HG03025 (cell line): ENCODE results near the gene S100B.
"Not testable (repeated sequence)": the region's sequence is repeated elsewhere in the genome, so short reads cannot be mapped to it uniquely, and the experiment has no call there.

Experiments used
- ATAC-seq: cut with Tn5 transposase; IDR thresholded peaks from one replicate; pipeline ENCODE4 v1.9.1; 2021; ENCODE audit warnings: mild to moderate bottlenecking, moderate library complexity; ENCODE audit not compliant: unreplicated experiment, low FRiP score

S100B gene

DNA sequence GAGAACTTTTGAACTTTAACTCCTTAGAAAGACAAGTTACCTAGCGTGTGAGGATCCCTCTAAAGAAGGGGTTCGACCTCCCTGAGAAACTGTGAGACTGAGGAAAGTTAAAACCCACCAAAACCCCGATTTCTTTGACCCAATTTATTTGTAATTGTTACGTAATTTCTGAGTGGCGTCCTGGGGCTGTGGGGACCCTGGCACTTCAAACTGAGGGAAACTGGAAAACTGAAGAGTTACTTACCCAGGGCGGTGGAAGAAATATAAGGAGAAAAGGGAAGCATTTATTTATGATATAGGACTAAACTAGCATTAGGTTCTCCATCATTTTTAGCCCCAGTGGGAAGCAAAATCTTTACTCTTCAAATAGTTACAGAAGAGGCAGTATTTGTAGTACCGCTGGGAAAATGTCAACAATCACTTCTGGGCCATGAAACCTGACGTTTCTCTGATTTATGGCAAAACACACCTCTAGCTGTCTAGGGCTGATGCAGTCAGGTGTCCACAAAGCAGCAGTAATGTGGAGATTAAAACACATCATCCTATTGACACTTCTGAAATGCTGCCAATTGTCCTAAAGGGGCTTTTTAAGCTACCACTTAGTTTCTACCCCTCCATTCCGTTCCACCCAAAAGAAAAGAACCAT, 430 bp downstream of the S100B start:
- ATAC-seq = no peak

DNA sequence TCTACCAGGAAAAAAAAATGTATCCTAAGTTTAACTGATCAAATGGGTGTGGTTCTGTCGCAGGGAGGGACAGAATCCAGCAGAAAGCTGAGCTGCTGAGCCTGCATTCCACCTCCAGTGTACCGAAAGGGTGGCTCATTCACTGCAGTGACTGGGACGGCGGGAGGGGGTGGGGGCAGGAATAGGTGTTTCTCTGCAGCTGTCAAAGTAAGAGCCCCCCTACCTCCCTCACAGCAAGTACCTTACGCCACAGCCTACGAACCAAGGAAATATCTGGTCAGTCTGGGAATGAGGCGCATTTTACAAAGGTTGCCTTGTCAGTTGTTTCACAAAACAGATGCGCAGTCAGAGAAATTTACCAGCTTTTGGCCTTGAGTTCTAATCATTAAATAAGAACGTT, 1.7 kb downstream of the S100B start:
- no peak for ATAC-seq

DNA sequence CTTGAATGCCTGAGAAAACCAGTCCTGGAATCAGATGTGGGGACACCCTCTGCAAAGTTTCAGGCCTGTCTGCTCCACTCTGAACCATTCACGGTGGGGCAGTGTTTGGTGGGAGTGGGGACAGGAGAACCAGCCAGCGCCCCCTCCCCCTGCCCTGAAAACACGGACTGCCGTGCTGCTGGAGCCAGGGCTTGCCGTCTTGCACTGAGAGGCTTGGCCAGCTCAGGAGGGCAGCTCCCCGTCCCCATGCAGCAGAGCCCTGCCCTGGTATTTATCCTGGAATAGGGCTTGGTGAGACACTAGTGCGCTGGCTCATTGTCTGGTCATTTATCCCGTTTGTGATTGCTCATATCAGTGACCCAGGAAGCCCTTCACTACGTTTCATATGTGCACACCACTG, 3.9 kb downstream of the S100B start:
- no peak for ATAC-seq

DNA sequence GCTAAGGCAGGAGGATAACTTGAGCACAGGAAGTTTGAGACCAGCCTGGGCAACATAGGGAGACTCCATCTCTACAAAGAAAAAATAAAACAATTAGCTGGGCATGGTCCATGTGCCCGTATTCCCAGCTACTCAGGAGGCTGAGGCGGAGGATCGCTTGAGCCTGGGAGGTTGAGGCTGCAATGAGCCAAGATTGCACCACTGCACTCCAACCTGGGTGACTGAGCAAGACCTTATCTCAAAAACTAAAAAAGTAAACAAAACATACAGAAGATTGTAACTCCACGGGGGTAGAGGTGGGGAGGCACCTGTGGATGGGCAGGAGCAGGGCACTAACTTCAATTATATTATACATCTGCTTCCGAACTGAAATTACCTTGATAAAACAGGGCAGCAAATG, 4.6 kb downstream of the S100B start:
- no peak for ATAC-seq

DNA sequence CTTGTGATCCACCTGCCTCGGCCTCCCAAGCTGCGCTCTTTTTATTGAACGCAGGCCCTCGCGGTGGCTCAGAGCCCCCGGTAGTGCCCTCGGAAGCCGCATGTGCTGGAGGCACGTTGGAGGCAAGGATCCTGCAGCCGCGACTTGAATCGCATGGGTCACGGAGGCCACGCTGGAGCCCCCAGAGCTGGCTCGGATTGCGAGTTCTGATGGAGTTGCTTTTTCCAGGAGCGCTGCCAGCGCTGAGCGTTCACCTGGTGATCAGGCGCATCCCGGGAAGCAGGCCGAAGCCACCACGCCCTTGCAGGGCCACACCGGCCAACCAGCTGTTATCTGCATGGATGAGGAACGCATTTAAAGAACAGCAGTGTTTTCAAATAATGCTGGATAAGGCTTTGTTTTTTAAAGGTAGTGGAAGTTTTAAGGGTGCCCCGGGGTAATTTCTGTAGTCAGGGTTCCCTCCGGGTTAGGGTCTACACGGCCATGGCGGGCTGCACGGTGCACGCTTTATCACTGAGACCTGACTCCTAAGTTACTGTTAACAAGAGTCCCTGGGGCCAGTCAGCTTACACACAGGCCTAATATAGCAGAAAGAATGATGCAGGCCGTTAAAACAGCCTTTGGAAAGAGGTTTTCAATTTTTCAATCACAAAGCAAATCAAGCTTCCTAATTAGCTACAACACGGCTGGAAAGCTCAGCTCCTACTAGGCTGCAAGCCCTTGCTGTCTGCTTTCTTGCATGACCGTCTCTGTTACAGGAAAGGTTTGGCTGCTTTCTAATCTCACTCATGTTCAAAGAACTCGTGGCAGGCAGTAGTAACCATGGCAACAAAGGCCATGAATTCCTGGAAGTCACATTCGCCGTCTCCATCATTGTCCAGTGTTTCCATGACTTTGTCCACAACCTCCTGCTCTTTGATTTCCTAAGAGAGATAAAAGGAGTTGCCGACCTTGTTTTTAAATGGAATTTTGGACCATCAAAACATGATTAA, 6.0 kb downstream of the S100B start:
- no peak for ATAC-seq

DNA sequence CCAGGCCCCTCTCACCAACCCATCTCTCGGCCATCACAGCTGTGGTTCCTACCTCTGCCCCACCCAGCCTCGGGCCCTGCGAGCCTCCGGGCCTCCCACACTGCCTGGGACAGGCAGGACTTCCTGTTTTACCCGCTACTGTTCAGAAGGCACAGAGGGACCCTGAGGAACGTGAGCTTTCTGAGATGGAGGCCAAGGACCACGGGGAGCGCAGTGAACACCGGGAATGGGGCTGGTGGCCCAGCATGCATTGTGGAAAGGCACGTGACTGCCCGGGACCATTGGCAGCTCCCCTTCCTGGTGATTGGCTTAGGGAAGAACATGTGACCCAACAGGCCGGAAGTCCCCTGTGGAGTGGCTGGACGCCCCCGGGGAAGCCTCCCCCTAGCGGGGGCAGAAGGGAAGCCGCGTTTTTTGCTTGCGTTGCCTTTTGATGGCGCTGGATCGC, 7.0 kb downstream of the S100B start:
- no peak for ATAC-seq

DNA sequence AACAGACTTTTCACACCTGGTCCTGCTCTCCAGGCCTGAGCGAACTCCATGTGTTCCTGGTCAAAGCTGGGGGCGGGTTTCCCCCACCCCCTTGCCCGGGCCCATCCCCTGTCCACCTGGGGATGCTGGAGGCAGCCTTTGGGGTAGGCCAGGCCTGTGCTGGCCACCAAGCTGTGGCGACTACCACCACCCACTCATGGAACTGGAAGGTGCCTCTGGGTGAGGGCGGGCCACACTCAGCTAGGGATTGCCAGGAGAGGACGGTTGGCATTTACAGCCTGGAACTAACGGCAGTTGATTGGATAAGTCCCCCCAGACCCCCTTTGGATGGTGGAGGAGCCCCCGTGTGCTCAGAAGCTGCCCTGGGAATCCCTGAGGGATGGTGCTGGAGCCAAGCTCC, 7.9 kb downstream of the S100B start:
- no peak for ATAC-seq

DNA sequence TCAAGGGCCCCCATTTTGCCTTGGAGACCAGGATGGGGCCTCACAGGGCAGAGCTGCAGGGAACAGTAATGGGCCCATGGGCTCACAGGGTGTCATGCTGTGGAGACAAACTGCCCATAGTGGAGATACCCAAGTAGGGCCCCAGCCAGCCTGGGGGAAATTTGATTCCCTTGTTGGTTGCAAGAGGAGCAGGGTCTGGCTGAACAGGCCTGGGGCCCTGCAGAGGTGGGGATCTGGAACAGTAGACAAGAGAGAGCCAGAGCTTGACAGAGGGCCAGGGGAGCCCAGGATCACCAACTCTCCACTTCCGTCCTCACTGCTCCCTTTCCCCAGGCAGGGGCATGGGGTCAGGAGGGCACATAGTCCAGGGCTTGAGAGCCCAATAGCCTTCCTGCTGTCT, 8.7 kb downstream of the S100B start:
- ATAC-seq = no peak

DNA sequence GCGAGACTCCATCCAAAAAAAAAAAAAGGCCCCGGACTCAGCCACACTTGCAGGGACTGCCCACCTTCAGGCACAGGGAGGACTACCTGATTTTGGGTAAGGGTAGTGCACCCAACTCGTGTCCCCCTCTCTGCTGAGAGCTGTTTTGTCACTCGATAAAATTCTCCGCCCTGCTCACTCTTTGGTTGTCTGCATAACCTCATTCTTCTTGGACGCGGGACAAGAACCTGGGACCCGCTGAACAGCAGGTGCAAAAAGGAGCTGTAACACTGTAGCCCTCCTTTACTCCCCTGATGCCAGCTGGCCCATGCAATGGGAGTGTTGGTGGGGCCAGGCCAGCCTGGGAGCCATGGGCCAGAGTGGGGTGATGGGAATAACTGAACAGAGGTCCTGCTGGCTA, 10.6 kb downstream of the S100B start:
- ATAC-seq = no peak

DNA sequence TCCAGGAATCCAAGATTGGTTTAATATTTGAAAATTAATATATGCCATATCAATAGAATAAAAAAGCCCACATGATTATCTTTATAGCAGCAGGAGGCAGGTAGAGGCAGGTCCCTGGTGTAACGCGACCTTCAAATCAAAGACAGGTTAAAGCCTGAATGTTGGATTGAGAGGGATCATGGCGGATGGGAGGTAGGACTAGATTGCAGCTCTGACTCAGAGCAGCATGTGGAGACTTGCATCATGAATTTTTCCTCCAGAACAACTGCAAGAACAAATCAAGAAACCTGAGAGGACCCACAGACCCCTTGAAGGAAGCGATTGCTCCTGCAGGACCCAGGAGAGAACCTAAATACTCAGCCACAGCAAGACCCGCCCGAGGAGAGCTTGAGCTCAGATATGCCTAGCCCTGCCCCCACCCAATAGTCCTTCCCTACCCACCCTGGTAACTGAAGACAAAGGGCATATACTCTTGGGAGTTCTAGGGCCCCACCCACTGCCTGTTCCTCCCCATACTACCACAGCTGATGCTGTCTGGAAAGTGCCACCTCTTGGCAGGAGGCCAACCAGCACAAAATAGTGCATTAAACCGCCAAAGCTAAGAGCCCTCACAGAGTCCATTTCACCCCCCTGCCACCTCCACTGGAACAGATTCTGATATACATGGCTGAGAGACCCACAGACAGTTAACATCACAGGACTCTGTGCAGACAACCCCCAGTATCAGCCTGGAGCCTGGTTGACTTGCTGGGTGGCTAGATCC, 19.5 kb downstream of the S100B start:
- ATAC-seq = no peak

DNA sequence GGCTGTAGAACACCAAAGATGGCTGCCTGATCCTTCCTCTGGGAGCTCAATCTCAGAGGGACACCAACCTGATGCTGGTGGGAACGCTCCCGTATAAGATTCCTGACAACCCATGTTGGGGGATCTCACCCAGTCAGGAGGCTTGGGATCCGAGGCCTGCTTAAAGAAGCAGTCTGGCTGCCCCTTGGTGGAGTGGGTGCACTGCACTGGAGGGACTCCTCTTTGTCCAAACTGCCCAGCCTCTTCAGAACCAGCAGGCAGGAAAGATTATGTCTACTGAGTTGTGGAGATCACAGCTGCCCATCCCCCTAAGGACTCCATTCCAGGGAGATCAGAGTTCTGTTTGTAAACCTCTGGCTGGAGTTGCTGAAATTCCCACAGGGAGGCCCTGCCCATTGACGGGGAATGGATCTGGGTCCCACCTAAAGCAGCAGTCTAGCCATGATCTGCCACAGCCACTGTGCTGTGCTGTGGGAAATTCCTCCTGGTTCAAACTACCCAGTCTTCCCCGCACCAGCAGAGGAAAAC, 23.0 kb downstream of the S100B start:
- ATAC-seq = no peak

DNA sequence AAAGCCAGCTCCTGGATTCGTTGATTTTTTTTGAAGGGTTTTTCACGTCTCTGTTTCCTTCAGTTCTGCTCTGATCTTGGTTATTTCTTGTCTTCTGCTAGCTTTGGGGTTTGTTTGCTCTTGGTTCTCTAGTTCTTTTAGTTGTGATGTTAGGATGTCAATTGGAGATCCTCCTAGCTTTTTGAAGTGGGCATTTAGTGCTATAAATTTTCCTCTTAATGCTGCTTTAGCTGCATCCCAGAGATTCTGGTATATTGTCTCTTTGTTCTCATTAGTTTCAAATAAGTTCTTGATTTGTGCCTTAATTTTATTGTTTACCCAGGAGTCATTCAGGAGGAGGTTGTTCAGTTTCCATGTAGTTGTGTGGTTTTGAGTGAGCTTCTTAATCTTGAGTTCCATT, 25.5 kb downstream of the S100B start:
- not testable (repeated sequence) for ATAC-seq

DNA sequence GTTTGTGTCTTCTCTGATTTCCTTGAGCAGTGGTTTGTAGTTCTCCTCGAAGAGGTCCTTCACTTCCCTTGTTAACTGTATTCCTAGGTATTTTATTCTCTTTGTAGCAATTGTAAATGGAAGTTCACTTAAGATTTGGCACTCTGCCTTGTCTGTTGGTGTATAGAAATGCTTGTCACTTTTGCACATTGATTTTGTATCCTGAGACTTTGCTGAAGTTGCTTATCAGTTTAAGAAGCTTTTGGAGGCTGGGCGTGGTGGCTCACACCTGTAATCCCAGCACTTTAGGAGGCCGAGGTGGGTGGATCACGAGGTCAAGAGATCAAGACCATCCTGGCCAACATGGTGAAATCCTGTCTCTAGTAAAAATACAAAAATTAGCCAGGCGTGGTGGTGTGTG, 27.1 kb downstream of the S100B start:
- ATAC-seq = not testable (repeated sequence)

DNA sequence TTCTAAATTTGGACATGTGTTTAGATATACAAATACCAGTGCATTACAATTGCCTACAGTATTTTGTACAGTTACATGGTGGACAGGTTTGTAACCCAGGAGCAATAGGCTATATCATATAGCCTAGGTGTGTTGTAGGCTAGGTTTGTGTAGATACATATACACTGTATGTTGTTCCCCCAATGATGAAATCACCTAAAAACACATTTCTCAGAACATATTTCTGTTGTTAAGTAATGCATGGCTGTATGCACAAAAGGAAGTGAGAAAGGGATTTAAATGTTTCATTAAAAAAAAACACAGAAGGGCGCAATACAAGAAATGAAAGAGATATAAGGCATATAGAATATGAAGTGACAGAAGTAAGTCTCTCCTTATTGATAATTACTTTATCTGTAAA, 32.0 kb downstream of the S100B start:
- ATAC-seq = no peak

DNA sequence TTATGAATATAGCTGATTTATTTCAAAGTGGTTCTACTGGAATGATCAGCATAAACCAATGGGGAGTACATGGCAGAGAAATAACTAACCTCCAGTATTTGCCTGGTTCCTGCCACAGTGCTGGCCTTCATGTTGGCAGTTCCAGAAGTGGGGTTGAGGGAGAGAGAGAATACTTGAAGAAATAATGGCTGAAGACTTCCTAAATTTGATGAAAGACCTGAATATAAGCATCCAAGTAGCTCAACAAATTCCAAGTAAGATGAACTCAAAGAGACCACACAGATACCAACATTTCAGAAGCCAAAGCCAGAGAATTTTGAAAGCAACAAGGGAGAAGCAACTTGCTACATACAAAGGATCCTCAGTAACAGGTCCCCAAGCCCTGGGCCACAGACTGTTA, 34.3 kb downstream of the S100B start:
- ATAC-seq = no peak

DNA sequence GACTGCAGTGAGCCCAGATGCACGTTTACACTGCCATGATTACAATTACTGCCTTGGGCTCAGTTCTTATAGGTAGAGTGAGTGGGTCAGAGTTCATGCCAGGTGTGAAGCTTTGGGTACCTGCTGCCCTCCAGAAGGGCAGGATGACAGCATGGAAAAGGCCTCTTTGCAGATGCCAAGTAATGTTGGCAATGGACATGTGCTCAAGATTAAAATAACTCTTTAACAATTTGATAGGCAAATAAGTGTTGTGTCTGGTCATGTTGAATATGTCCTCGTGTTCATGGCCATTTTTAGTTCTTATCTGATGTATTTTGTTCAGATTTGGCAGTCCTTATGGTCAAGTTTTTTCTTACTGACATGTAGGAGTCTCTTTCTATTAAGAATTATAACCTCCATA, 34.8 kb downstream of the S100B start:
- ATAC-seq = no peak

DNA sequence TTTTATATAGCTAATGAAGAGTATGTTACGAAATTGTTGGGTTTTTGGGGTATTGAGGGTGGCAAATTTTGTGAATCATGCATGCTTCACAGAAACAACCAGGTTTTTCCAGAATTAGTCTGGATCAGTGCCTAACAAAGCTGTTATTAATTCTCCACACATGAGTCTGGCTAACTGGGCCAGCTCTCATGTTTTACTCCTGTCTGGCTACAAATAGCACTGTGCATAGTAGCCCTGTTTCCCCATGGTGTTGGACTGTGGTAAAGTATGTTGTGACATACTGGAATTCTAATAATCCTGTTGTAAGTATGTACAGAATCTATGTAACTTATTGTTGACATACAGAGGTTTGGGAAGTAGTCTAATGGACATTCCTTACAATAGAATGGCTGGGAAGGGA, 35.8 kb downstream of the S100B start:
- no peak for ATAC-seq

DNA sequence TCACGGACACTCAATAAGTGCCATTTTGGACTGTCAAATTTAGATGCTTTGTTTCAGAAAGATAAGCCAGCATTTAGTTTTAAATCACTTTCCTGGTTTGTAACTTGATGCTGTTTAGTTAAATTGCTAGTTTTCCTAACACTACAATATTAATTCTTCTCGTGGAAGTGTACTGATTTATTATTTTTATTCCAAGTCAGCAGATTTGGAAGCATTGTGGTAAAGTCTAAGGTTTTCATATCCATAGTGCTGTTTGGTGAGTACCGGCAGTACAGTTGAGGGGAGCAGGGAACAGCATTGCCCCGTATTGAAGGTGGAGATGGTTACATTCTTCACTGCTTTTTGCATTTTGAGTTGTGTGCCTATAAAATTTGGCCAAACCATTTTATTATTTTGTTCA, 36.3 kb downstream of the S100B start:
- ATAC-seq = no peak

DNA sequence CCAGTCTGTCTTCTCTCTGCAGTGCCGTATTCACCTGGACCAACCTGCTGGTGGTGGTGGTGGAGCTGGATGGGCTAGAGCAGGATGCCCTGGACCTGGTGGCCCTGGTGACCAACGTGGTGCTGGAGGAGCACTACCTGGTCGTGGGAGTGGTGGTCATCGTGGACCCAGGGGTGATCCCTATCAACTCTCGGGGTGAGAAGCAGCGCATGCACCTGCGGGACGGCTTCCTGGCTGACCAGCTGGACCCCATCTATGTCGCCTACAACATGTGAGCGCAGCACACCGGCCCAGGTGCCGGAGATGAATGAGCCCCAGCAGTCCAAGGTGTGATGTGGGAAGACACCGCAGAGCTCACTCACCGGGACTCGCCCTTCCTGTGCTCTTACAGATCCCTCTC, 37.5 kb downstream of the S100B start:
- no peak for ATAC-seq

DNA sequence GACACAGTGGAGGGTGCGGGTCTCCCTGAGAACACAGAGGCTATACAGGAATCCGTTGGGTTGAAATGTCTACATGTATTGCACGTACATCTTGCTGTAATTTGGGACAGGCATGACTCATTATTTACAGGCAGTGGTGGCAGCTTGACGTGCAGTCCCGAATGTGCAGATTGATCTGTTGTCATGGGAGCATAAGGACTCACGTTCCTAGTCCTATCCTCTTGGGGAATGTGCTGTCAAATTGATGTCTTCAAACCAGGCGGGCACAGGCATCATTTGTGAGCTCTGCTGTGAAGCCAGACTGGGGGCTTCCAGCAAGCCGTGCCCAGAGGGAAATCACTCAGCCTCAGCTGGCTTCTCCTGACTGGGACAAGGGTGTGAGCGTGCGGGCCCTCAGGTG, 40.5 kb downstream of the S100B start:
- no peak for ATAC-seq
